Calu3 (cell line): ENCODE results near the gene STAB1. TPM values are rescaled to one million over a fixed set of nuclear protein-coding genes. Genes with fewer than 3 reads are reported as not detected.

ENCODE experiments used
- BruUV-seq: library from RNA; stranded (reverse); fragments of 400-500 nt; replicated peaks from 2 replicates; lab custom pipeline; 2021; lab: Mats Ljungman, UMichigan
- CTCF ChIA-PET: fragments of 300-600 bp; sonication (Branson Sonifier 250); formaldehyde crosslinking; loops from one replicate; lab custom pipeline; 2022; ENCODE audit warnings: antibody characterized with exemption; lab: Charles Lee
- DNase-seq: peaks from one replicate; pipeline ENCODE4 v3.0.0; 2022
- H3K27ac Mint-ChIP-seq: one replicate; pipeline ENCODE4 v1.8.0; 2022; ENCODE audit warnings: mixed read lengths; ENCODE audit not compliant: unreplicated experiment
- H3K27me3 Mint-ChIP-seq: one replicate; pipeline ENCODE4 v1.8.0; 2022; ENCODE audit warnings: mixed read lengths; ENCODE audit not compliant: unreplicated experiment
- H3K36me3 Mint-ChIP-seq: one replicate; pipeline ENCODE4 v1.8.0; 2022; ENCODE audit warnings: mild to moderate bottlenecking, moderate library complexity, mixed read lengths; ENCODE audit not compliant: insufficient read depth, unreplicated experiment
- H3K4me1 Mint-ChIP-seq: one replicate; pipeline ENCODE4 v1.8.0; 2022; ENCODE audit warnings: mild to moderate bottlenecking, low read depth, mixed read lengths; ENCODE audit not compliant: unreplicated experiment
- H3K4me3 Mint-ChIP-seq: one replicate; pipeline ENCODE4 v1.8.0; 2022; ENCODE audit warnings: mild to moderate bottlenecking, low read depth, moderate library complexity, mixed read lengths; ENCODE audit not compliant: unreplicated experiment
- H3K9me3 Mint-ChIP-seq: one replicate; pipeline ENCODE4 v1.8.0; 2022; ENCODE audit warnings: low read depth, mixed read lengths; ENCODE audit not compliant: unreplicated experiment
- CTCF ChIP-seq: fragments of 200-600 bp; IDR thresholded peaks from one replicate; pipeline ENCODE4 v1.8.0; 2022; ENCODE audit warnings: antibody characterized with exemption; ENCODE audit not compliant: unreplicated experiment
- intact Hi-C: fragments of 100-400 bp; cut with micrococcal nuclease; formaldehyde crosslinking; loops from one replicate; pipeline ENCODE4 v1.10.0; 2022; ENCODE audit not compliant: unreplicated experiment
- total RNA-seq: library from RNA; stranded (reverse); gene quantifications from 2 replicates; pipeline ENCODE4 v1.2.3, GENCODE V29; 2022

The STAB1 gene
- total RNA-seq, 1 experiment from 2014 or later, result 0.26 TPM

- no peaks in the 10 kb centered on the region for H3K27me3 Mint-ChIP-seq
- TF ChIP-seq CTCF, result no peak
- H3K9me3 Mint-ChIP-seq, result no peaks in the 10 kb centered on the region
- H3K27ac Mint-ChIP-seq, result no peak overlapping the region
- no peak overlapping the region for H3K4me3 Mint-ChIP-seq
- BruUV-seq, result no TSS peak
- intact Hi-C loops, result no loop called here
- no peak for DNase-seq
- peaks cover 12% of the 10 kb centered on the region for H3K36me3 Mint-ChIP-seq
- CTCF ChIA-PET, result interaction anchor here (0.6 to 1.7 kb wide), 2 partner anchors 10 to 21 kb away, joined by 6 to 7 read pairs; no protein-coding TSS in a partner anchor
- no peaks in the 10 kb centered on the region for H3K4me1 Mint-ChIP-seq
These were observed 56.0 kb downstream of the STAB1 start for GRCh38 chr3:52551118-52551517.

- H3K27ac Mint-ChIP-seq, result no peak overlapping the region
- no peaks in the 10 kb centered on the region for H3K27me3 Mint-ChIP-seq
- peaks cover 15% of the 10 kb centered on the region for H3K36me3 Mint-ChIP-seq
- intact Hi-C loops, result no loop called here
- peak; percentile 40 for DNase-seq
- CTCF ChIA-PET, result interaction anchor here (0.6 to 1.7 kb wide), 3 partner anchors 9 to 140 kb away, joined by 3 to 7 read pairs (median 3); no protein-coding TSS in a partner anchor
- TF ChIP-seq CTCF, result no peak
- H3K9me3 Mint-ChIP-seq, result no peaks in the 10 kb centered on the region
- H3K4me1 Mint-ChIP-seq, result no peaks in the 10 kb centered on the region
- no peak overlapping the region for H3K4me3 Mint-ChIP-seq
- BruUV-seq, result no TSS peak
These were observed 57.0 kb downstream of the STAB1 start for GRCh38 chr3:52552089-52552488.

GRCh38 chr3:52554026-52554755, 59.1 kb downstream of the STAB1 start:
- no TSS peak for BruUV-seq
- intact Hi-C loops, result no loop called here
- Mint-ChIP-seq H3K4me1 (no peaks in the 10 kb centered on the region), H3K4me3 (no peak overlapping the region), H3K9me3 (no peaks in the 10 kb centered on the region), H3K36me3 (peaks cover 22% of the 10 kb centered on the region), H3K27me3 (no peaks in the 10 kb centered on the region), H3K27ac (no peak overlapping the region)
- no peak for DNase-seq
- TF ChIP-seq CTCF, result no peak
- CTCF ChIA-PET, result no interaction called here

- Mint-ChIP-seq H3K9me3 (no peaks in the 10 kb centered on the region), H3K4me1 (no peaks in the 10 kb centered on the region), H3K36me3 (peaks cover 23% of the 10 kb centered on the region), H3K4me3 (no peak overlapping the region), H3K27ac (no peak overlapping the region), H3K27me3 (no peaks in the 10 kb centered on the region)
- TF ChIP-seq CTCF, result no peak
- CTCF ChIA-PET, result no interaction called here
- no TSS peak for BruUV-seq
- no peak for DNase-seq
- intact Hi-C loops, result no loop called here
These were observed 59.9 kb downstream of the STAB1 start for GRCh38 chr3:52555056-52555455.
